K562 (cell line): ENCODE data around the gene SCN1B. TPM values are rescaled to one million over a fixed set of nuclear protein-coding genes. Genes with fewer than 3 reads are reported as not detected.

Source experiments
- ATF4 ChIP-seq: fragments of 450-650 bp; formaldehyde crosslinking; IDR thresholded peaks from 2 replicates; pipeline ENCODE4 v1.4.0; 2022; ENCODE audit warnings: mild to moderate bottlenecking, moderate library complexity
- BCLAF1 ChIP-seq, 2 experiments: fragments of 450-650 bp in 1 of 2; IDR thresholded peaks; 2 replicates each; pipeline ENCODE4 v1.6.1; 2011 to 2017; ENCODE audit warnings: low read depth in 2 of 2, antibody characterized with exemption in 1 of 2, borderline replicate concordance in 1 of 2, low read length in 1 of 2, mild to moderate bottlenecking in 1 of 2, mixed read lengths in 1 of 2; ENCODE audit not compliant: control insufficient read depth in 1 of 2
- ERF ChIP-seq: fragments of 450-650 bp; formaldehyde crosslinking; IDR thresholded peaks from 2 replicates; pipeline ENCODE4 v1.4.0; 2020; ENCODE audit warnings: mild to moderate bottlenecking, mixed read lengths
- FOXK1 ChIP-seq: sonication (generic); formaldehyde crosslinking; IDR thresholded peaks from 2 replicates; pipeline ENCODE4 v1.8.0; 2022; ENCODE audit warnings: missing genetic modification reagents, mild to moderate bottlenecking, borderline replicate concordance
- FOXP1 ChIP-seq: sonication (generic); formaldehyde crosslinking; IDR thresholded peaks from 2 replicates; pipeline ENCODE4 v1.8.0; 2022; ENCODE audit warnings: mild to moderate bottlenecking, missing genetic modification reagents
- HIVEP1 ChIP-seq: fragments of 250-450 bp; sonication (Bioruptor Pico); IDR thresholded peaks from 2 replicates; pipeline ENCODE4 v1.4.0; 2020; ENCODE audit warnings: mild to moderate bottlenecking
- MBD2 ChIP-seq: sonication (generic); IDR thresholded peaks from 2 replicates; pipeline ENCODE4 v1.6.1; 2016; ENCODE audit warnings: low read depth, borderline replicate concordance
- PCBP2 ChIP-seq: fragments of 200-400 bp; formaldehyde crosslinking; IDR thresholded peaks from 2 replicates; pipeline ENCODE4 v1.6.1; 2018; ENCODE audit warnings: low read length, low read depth, mild to moderate bottlenecking, moderate library complexity; ENCODE audit not compliant: poor library complexity, severe bottlenecking
- PKNOX1 ChIP-seq: fragments of 450-650 bp; IDR thresholded peaks from 2 replicates; pipeline ENCODE4 v1.6.1; 2016
- RFX7 ChIP-seq: fragments of 250-450 bp; sonication (Bioruptor Pico); IDR thresholded peaks from 2 replicates; pipeline ENCODE4 v1.5.1; 2021; ENCODE audit warnings: mild to moderate bottlenecking
- SP1 ChIP-seq: sonication (generic); formaldehyde crosslinking; IDR thresholded peaks from 2 replicates; pipeline ENCODE4 v1.8.1; 2022; ENCODE audit warnings: mild to moderate bottlenecking, missing genetic modification reagents
- SRF ChIP-seq, 2 experiments: fragments of 250-450, 450-650 bp in 1 of 2; sonication (Bioruptor Pico) in 1 of 2; sonication (generic) in 1 of 2; formaldehyde crosslinking; IDR thresholded peaks; 2 replicates each; pipeline versions ENCODE4 v1.5.0 to v1.5.1; 2020 to 2022; ENCODE audit warnings: mild to moderate bottlenecking in 1 of 2, missing genetic modification reagents in 1 of 2
- THRA ChIP-seq: fragments of 450-650 bp; IDR thresholded peaks from 2 replicates; pipeline ENCODE4 v1.6.1; 2017; ENCODE audit warnings: mild to moderate bottlenecking, moderate library complexity
- ZBTB11 ChIP-seq, 3 experiments: fragments of 200-800 bp in 1 of 3; fragments of 250-450 bp in 1 of 3; fragments of 450-650 bp in 1 of 3; sonication (Bioruptor Pico) in 1 of 3; sonication (Bioruptor generic) in 1 of 3; formaldehyde crosslinking in 1 of 3; IDR thresholded peaks; 2 replicates each; pipeline versions ENCODE4 v1.6.1 to v1.8.0; 2016 to 2022; ENCODE audit warnings: mild to moderate bottlenecking in 2 of 3, missing genetic modification characterization in 2 of 3, missing compliant biosample characterization in 1 of 3, moderate library complexity in 1 of 3
- ZFPM2 ChIP-seq: fragments of 250-450 bp; sonication (Bioruptor Pico); IDR thresholded peaks from 2 replicates; pipeline ENCODE4 v1.5.1; 2022; ENCODE audit warnings: mild to moderate bottlenecking
- ZNF12 ChIP-seq: sonication (generic); formaldehyde crosslinking; IDR thresholded peaks from 2 replicates; pipeline ENCODE4 v1.4.0; 2020; ENCODE audit warnings: mild to moderate bottlenecking, missing genetic modification reagents
- polyA plus RNA-seq, 8 experiments: library from polyadenylated mRNA; depleted of rRNA in 4 of 8; stranded (reverse) in 5 of 8; unstranded in 3 of 8; fragments of >200 nt; fragmentation: Nextera tagmentation in 2 of 8; fragmentation: Illumina TruSeq in 1 of 8; extraction: Ambion mirVana in 2 of 8; extraction: Trizol in 1 of 8; gene quantifications; 2 replicates each; pipeline versions ENCODE4 v1.2.1 to v1.2.3, GENCODE V29; 2011 to 2014; ENCODE audit warnings: inconsistent platforms in 1 of 8, missing spikeins in 1 of 8
- total RNA-seq, 7 experiments: library from RNA; depleted of rRNA in 6 of 7; stranded (reverse); fragments of >200 nt in 6 of 7; fragmentation: Illumina TruSeq in 2 of 7; extraction: Trizol in 2 of 7; gene quantifications; 2 replicates each; pipeline versions ENCODE4 v1.2.1 to v1.2.3, GENCODE V29; 2011 to 2021; ENCODE audit warnings: low replicate concordance in 1 of 7

The SCN1B gene
- total and polyA plus RNA-seq, 9 of the 15 experiments (the other 6 are each of a cell fraction or from before 2014, with no cell fraction given) = 0.03 to 2.5 (median 0.91) TPM

GRCh38 chr19:35040826-35041547 is 10.7 kb downstream of the SCN1B start (continued):
- TF ChIP-seq SRF (CRISPR knock-in tag; IDR thresholded peaks at IDR 0.05) (peak in 1 of 2 experiments; percentile 77; a peak in 2 of 4 replicates), SP1 (peak; percentile 38; the same call in 1 of the 2 replicates), MBD2 (peak; percentile 22; the same call in 1 of the 2 replicates), HIVEP1 (CRISPR knock-in tag) (peak; percentile 50; the same call in 1 of the 2 replicates), ERF (CRISPR knock-in tag) (no peak), BCLAF1 (IDR thresholded peaks at IDR 0.05; ENCODE audit: borderline replicate concordance in 1 of 2, control insufficient read depth in 1 of 2, low read depth in 2 of 2, low read length in 1 of 2) (no peak), PKNOX1 (peak; percentile 21; the same call in 1 of the 2 replicates), THRA (no peak), ZFPM2 (no peak), ZBTB11 (CRISPR knock-in tag; IDR thresholded peaks at IDR 0.05) (peak in 1 of 3 experiments; percentile 56; a peak in 1 of 6 replicates), ATF4 (no peak), FOXK1 (no peak), RFX7 (CRISPR knock-in tag) (no peak), PCBP2 (no peak), FOXP1 (peak; percentile 63; the same call in 1 of the 2 replicates), ZNF12 (no peak)
